Mesendoderm (in vitro differentiated cells): ENCODE measurements around the gene BTRC.

Source experiments
- DNase-seq: peaks from one replicate; pipeline ENCODE4 v3.0.0; 2013
- H2AK5ac ChIP-seq: 2 replicates; pipeline ENCODE4 v1.6.1; 2013; ENCODE audit warnings: low read length, inconsistent platforms
- H2BK120ac ChIP-seq: 2 replicates; pipeline ENCODE4 v1.6.1; 2013; ENCODE audit warnings: low read depth, mild to moderate bottlenecking, low read length, moderate library complexity, mixed read lengths
- H2BK15ac ChIP-seq: replicated peaks from 2 replicates; pipeline ENCODE4 v1.6.1; 2013; ENCODE audit warnings: low read depth, mild to moderate bottlenecking, moderate library complexity
- H2BK5ac ChIP-seq: 2 replicates; pipeline ENCODE4 v1.6.1; 2013; ENCODE audit warnings: low read length, inconsistent platforms
- H3K18ac ChIP-seq: 2 replicates; pipeline ENCODE4 v1.6.1; 2013; ENCODE audit warnings: mild to moderate bottlenecking, low read length, mixed read lengths
- H3K23ac ChIP-seq: one replicate; pipeline ENCODE4 v1.6.1; 2013; ENCODE audit warnings: low read length
- H3K27ac ChIP-seq: 2 replicates; pipeline ENCODE4 v1.5.1; 2013; ENCODE audit warnings: low read depth, mild to moderate bottlenecking, inconsistent platforms, low read length, moderate library complexity
- H3K27me3 ChIP-seq: 2 replicates; pipeline ENCODE4 v1.6.1; 2013; ENCODE audit warnings: low read length, control low read depth, mild to moderate bottlenecking, inconsistent platforms; ENCODE audit not compliant: insufficient read depth, poor library complexity
- H3K36me3 ChIP-seq: 2 replicates; pipeline ENCODE4 v1.6.1; 2013; ENCODE audit warnings: low read length, inconsistent platforms; ENCODE audit not compliant: control insufficient read depth, insufficient read depth
- H3K4ac ChIP-seq: one replicate; pipeline ENCODE4 v1.6.1; 2013; ENCODE audit warnings: low read depth, mild to moderate bottlenecking, low read length, moderate library complexity
- H3K4me1 ChIP-seq: 2 replicates; pipeline ENCODE4 v1.6.1; 2013; ENCODE audit warnings: low read depth, low read length, inconsistent platforms; ENCODE audit not compliant: control insufficient read depth
- H3K4me2 ChIP-seq: 2 replicates; pipeline ENCODE4 v1.6.1; 2013; ENCODE audit warnings: low read length
- H3K4me3 ChIP-seq: 2 replicates; pipeline ENCODE4 v1.5.1; 2013; ENCODE audit warnings: mild to moderate bottlenecking, low read length
- H3K56ac ChIP-seq: one replicate; pipeline ENCODE4 v1.6.1; 2013; ENCODE audit warnings: low read length
- H3K79me1 ChIP-seq: 2 replicates; pipeline ENCODE4 v1.6.1; 2013; ENCODE audit warnings: low read length, inconsistent platforms
- H3K79me2 ChIP-seq: 2 replicates; pipeline ENCODE4 v1.6.1; 2013; ENCODE audit warnings: mild to moderate bottlenecking, low read length; ENCODE audit not compliant: control insufficient read depth, insufficient read depth
- H3K9ac ChIP-seq: 2 replicates; pipeline ENCODE4 v1.6.1; 2013; ENCODE audit warnings: low read length, inconsistent platforms
- H4K5ac ChIP-seq: one replicate; pipeline ENCODE4 v1.6.1; 2013; ENCODE audit warnings: low read length
- H4K8ac ChIP-seq: one replicate; pipeline ENCODE4 v1.6.1; 2013; ENCODE audit warnings: low read depth, mild to moderate bottlenecking, control low read depth, low read length, moderate library complexity
- WGBS: extraction: QIAGEN DNeasy Blood & Tissue Kit; methylation state at CpG from one replicate; pipeline ENCODE4 v1.1.7; 2013; ENCODE audit warnings: low lambda C conversion rate, missing lambda C conversion rate; ENCODE audit not compliant: insufficient coverage; ENCODE audit errors: extremely low coverage; 5-methylcytosine and 5-hydroxymethylcytosine counted together

Gene BTRC

DNA sequence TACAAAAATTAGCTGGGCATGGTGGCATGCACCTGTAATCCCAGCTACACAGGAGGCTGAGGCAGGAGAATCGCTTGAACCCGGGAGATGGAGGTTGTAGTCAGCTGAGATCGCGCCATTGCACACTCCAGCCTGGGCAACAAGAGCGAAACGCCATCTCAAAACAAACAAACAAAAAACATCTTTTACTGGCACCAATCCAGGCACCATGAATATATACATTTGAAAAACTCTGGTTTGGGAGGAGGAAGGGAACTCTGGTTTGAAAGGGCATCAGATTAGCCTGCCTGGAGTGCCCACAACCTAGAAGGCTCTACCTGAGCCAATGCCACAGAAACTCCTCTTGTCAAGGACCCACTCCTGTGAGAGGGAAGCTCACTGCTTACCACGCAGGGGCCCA, 218.2 kb downstream of the BTRC start:
- peaks cover 2% of the 10 kb centered on the region for H3K27me3 ChIP-seq

DNA sequence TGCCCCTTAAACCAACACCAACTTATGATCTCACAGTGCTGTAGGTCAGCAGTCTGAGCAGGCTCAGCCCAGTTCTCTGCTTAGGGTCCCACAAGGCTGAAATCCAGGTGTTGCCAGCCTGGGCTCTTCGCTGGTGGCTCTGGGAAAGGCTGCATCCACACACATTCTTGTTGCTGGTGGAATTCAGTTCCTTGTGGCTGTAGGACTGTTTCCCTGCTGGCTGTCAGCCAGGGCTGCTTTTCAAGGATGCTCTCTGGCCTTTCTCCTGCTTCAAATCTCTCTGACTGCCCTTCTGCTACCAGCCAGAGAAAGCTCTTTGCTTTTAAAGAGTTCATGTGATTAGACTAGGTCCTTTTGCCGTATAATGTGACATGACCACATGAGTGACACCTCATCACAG, 218.8 kb downstream of the BTRC start:
- Histone ChIP-seq H3K4me1 (no peaks in the 10 kb centered on the region), H3K4ac (no peak overlapping the region), H2AK5ac (no peak overlapping the region), H3K36me3 (no peaks in the 10 kb centered on the region), H3K4me2 (no peak overlapping the region), H4K8ac (no peak overlapping the region), H2BK5ac (no peak overlapping the region), H3K18ac (no peak overlapping the region), H2BK15ac (no peak overlapping the region), H3K27ac (no peak overlapping the region), H3K23ac (no peak overlapping the region), H3K56ac (no peak overlapping the region), H4K5ac (no peak overlapping the region), H3K9ac (no peak overlapping the region), H3K79me2 (no peaks in the 10 kb centered on the region), H3K79me1 (no peaks in the 10 kb centered on the region), H2BK120ac (no peak overlapping the region), H3K27me3 (no peaks in the 10 kb centered on the region), H3K4me3 (no peak overlapping the region)
- WGBS: no CpG with 5 or more reads among the region's 2 CpGs
- no peak for DNase-seq

More for the DNA sequence above, 218.2 kb downstream of the BTRC start:
- H2BK120ac ChIP-seq: no peak overlapping the region
- no peak overlapping the region for H2BK5ac ChIP-seq
- no peak overlapping the region for H3K4ac ChIP-seq
- no peak for DNase-seq
- no CpG with 5 or more reads among the region's 7 CpGs for WGBS
- H3K4me2 ChIP-seq: no peak overlapping the region
- H2AK5ac ChIP-seq: no peak overlapping the region
- H3K79me2 ChIP-seq: no peaks in the 10 kb centered on the region
- H3K9ac ChIP-seq: no peak overlapping the region
- no peaks in the 10 kb centered on the region for H3K36me3 ChIP-seq
- H2BK15ac ChIP-seq: no peak overlapping the region
- H3K56ac ChIP-seq: no peak overlapping the region
- no peak overlapping the region for H3K4me3 ChIP-seq
- H3K18ac ChIP-seq: no peak overlapping the region
- H4K5ac ChIP-seq: no peak overlapping the region
- no peak overlapping the region for H3K27ac ChIP-seq
- no peaks in the 10 kb centered on the region for H3K4me1 ChIP-seq
- no peaks in the 10 kb centered on the region for H3K79me1 ChIP-seq
- no peak overlapping the region for H4K8ac ChIP-seq
- no peak overlapping the region for H3K23ac ChIP-seq

DNA sequence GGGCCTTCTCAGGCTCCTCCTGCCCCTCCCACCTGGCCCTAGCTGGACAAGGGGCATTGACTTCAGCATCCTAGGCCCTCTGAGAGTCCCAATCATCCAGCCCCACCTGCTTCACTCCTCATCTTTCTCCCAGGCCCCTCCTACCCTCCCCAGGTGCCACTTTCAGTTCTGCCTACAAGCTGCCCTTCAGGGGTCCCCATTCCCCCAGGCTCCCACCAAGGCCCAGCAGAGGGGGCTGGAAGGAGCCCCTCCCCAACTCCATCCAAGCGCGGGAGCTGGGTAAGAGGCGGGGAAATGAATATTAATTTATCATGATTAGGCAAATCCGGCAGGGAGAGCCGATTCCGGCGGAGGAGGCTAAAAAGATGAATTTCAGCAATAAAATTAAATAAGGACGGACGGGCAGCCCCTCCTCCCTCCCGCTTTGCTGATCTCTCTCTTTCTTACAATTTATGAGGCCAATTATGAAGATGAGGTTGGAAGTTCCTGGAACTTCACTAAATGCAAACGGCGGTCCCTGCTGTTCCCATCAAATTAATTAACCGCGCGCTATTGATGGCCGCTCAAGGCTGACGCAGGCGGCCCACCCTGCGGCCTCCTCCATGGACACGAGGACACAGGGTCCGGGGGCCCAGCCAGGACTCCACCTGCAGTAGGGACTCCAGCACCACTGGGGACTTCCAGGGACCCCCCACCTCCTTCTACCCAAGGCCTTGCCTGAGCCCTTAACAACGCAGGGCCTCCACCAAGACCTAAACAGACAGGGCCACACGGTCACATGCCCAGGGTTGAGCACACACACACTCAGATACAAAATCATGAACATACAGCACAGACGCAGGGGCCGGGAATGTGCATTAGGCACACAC, 220.2 kb downstream of the BTRC start:
- no peak overlapping the region for H3K56ac ChIP-seq
- no peak overlapping the region for H2BK120ac ChIP-seq
- no CpG with 5 or more reads among the region's 25 CpGs for WGBS

DNA sequence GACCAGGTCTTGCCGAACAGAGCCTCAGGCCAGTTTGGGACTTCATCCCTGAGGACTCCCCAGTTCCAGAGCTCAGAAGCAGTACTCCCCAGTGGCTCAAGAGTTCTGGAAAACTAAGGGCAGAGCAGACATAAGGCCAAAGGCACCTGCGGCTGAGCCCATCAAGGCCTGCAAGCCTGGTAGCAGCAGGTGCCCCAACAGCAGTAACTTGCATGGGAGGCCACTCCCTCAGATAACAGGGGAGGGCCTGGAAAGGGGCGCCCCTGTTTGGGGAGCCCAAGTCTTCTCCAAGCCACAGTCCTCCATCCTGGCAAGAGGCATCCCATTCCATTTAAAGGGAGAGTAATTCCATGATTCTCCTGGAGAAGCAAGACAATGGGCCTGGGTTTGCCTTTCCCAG, 221.1 kb downstream of the BTRC start:
- no peak overlapping the region for H3K18ac ChIP-seq
- no peak overlapping the region for H3K27ac ChIP-seq
- H2AK5ac ChIP-seq: no peak overlapping the region
- no peak overlapping the region for H2BK15ac ChIP-seq
- no peak overlapping the region for H4K5ac ChIP-seq
- WGBS: no CpG with 5 or more reads among the region's 3 CpGs
- H3K23ac ChIP-seq: no peak overlapping the region
- H3K4ac ChIP-seq: no peak overlapping the region
- H2BK120ac ChIP-seq: no peak overlapping the region
- H3K4me3 ChIP-seq: no peak overlapping the region
- H3K36me3 ChIP-seq: no peaks in the 10 kb centered on the region
- H2BK5ac ChIP-seq: no peak overlapping the region
- H3K79me2 ChIP-seq: no peaks in the 10 kb centered on the region
- no peak overlapping the region for H3K56ac ChIP-seq
- no peak for DNase-seq
- no peak overlapping the region for H3K4me2 ChIP-seq
- no peak overlapping the region for H3K9ac ChIP-seq
- no peaks in the 10 kb centered on the region for H3K27me3 ChIP-seq
- no peaks in the 10 kb centered on the region for H3K4me1 ChIP-seq
- no peaks in the 10 kb centered on the region for H3K79me1 ChIP-seq
- H4K8ac ChIP-seq: no peak overlapping the region

More for the DNA sequence above, 220.2 kb downstream of the BTRC start:
- no peak overlapping the region for H3K23ac ChIP-seq
- H4K5ac ChIP-seq: no peak overlapping the region
- DNase-seq: no peak
- H3K36me3 ChIP-seq: no peaks in the 10 kb centered on the region
- no peak overlapping the region for H3K27ac ChIP-seq
- H3K4me2 ChIP-seq: no peak overlapping the region
- no peak overlapping the region for H2BK5ac ChIP-seq
- H2BK15ac ChIP-seq: no peak overlapping the region
- H3K79me2 ChIP-seq: no peaks in the 10 kb centered on the region
- H2AK5ac ChIP-seq: no peak overlapping the region
- no peaks in the 10 kb centered on the region for H3K79me1 ChIP-seq
- no peak overlapping the region for H3K9ac ChIP-seq
- H3K4me3 ChIP-seq: no peak overlapping the region
- no peaks in the 10 kb centered on the region for H3K27me3 ChIP-seq
- no peaks in the 10 kb centered on the region for H3K4me1 ChIP-seq
- no peak overlapping the region for H4K8ac ChIP-seq
- H3K18ac ChIP-seq: no peak overlapping the region
- no peak overlapping the region for H3K4ac ChIP-seq

DNA sequence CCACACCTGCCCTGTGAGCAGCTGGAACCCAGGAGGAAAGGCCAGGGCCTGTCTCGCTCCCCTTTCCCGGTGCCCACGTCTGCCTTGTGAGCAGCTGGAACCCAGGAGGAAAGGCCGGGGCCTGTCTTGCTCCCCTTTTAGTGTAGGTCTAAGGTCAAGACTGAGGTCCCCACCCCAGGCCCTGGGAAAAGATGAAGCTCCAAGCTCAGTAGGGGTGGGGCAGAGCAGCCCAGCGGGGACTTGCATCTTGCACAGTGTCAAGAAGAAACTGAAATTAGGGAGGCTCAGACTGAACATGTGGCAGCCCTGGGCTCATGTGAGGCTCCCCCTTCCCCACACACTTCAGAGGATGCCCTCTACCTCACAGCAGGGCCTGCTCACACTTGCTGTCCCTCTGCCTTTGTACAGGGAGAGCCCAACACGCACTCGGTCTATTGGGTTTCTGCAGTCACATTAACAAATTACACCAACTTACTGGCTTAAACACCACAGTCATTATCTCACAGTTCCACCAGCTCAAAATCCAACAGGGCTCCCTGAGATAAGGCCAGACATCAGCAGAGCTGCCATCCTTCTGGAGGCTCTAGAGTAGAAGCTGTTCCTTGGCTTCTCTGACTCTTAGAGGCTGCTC, 221.7 kb downstream of the BTRC start:
- no peak overlapping the region for H3K18ac ChIP-seq
- no peaks in the 10 kb centered on the region for H3K79me2 ChIP-seq
- H2BK15ac ChIP-seq: no peak overlapping the region
- H3K4me3 ChIP-seq: no peak overlapping the region
- H3K27me3 ChIP-seq: no peaks in the 10 kb centered on the region
- WGBS: no CpG with 5 or more reads among the region's 7 CpGs
- H3K4ac ChIP-seq: no peak overlapping the region
- H3K4me2 ChIP-seq: no peak overlapping the region
- no peak overlapping the region for H2BK120ac ChIP-seq
- no peak overlapping the region for H3K23ac ChIP-seq
- DNase-seq: peak; percentile 47
- no peak overlapping the region for H3K9ac ChIP-seq
- no peak overlapping the region for H3K56ac ChIP-seq
- H3K4me1 ChIP-seq: no peaks in the 10 kb centered on the region
- no peaks in the 10 kb centered on the region for H3K79me1 ChIP-seq
- H4K8ac ChIP-seq: no peak overlapping the region
- H4K5ac ChIP-seq: no peak overlapping the region
- H3K27ac ChIP-seq: no peak overlapping the region
- no peaks in the 10 kb centered on the region for H3K36me3 ChIP-seq
- no peak overlapping the region for H2AK5ac ChIP-seq
- no peak overlapping the region for H2BK5ac ChIP-seq
